NOMO-1 treated with DMSO at 0.1 percent for 48 hours (cell line): ENCODE data around the gene BABAM2.

Source experiments
- DNase-seq: peaks from one replicate; lab custom pipeline; 2025; ENCODE audit not compliant: unreplicated experiment; lab: John Stamatoyannopoulos, UW

Gene BABAM2

GRCh38 chr2:28352104-28352503 is 461.6 kb downstream of the BABAM2 start:
- no peak for DNase-seq

GRCh38 chr2:28352610-28353195 is 462.2 kb downstream of the BABAM2 start:
- no peak for DNase-seq

GRCh38 chr2:28354920-28355520 is 464.5 kb downstream of the BABAM2 start:
- no peak for DNase-seq

- no peak for DNase-seq
These were observed 465.1 kb downstream of the BABAM2 start for GRCh38 chr2:28355521-28356094.

GRCh38 chr2:28356095-28356911 is 465.8 kb downstream of the BABAM2 start:
- DNase-seq: no peak

- no peak for DNase-seq
These were observed 466.5 kb downstream of the BABAM2 start for GRCh38 chr2:28357055-28357454.

GRCh38 chr2:28357948-28358667 is 467.6 kb downstream of the BABAM2 start:
- no peak for DNase-seq

- no peak for DNase-seq
These were observed 468.2 kb downstream of the BABAM2 start for GRCh38 chr2:28358668-28359201.

GRCh38 chr2:28359222-28360057 is 468.9 kb downstream of the BABAM2 start:
- DNase-seq: peak; percentile 89

- peak; percentile 31 for DNase-seq
These were observed 469.7 kb downstream of the BABAM2 start for GRCh38 chr2:28360058-28360717.

GRCh38 chr2:28360718-28361293 is 470.3 kb downstream of the BABAM2 start:
- no peak for DNase-seq

- no peak for DNase-seq
These were observed 471.6 kb downstream of the BABAM2 start for GRCh38 chr2:28361991-28362710.

GRCh38 chr2:28362991-28363521 is 472.5 kb downstream of the BABAM2 start:
- no peak for DNase-seq

- DNase-seq: no peak
These were observed 473.3 kb downstream of the BABAM2 start for GRCh38 chr2:28363686-28364280.

- DNase-seq: no peak
These were observed 474.1 kb downstream of the BABAM2 start for GRCh38 chr2:28364610-28365009.

GRCh38 chr2:28365158-28365557 is 474.6 kb downstream of the BABAM2 start:
- no peak for DNase-seq

GRCh38 chr2:28366149-28366495 is 475.6 kb downstream of the BABAM2 start:
- DNase-seq: no peak
